ENCODE data around the gene TCP1. TPM values are rescaled to one million over a fixed set of nuclear protein-coding genes. Genes with fewer than 3 reads are reported as not detected.

TCP1 gene
- total RNA-seq, 3 donors from 2014 or later (not counting 1 experiment from before 2014, with no cell fraction given) = 192 to 230 (median 218) TPM

DNA sequence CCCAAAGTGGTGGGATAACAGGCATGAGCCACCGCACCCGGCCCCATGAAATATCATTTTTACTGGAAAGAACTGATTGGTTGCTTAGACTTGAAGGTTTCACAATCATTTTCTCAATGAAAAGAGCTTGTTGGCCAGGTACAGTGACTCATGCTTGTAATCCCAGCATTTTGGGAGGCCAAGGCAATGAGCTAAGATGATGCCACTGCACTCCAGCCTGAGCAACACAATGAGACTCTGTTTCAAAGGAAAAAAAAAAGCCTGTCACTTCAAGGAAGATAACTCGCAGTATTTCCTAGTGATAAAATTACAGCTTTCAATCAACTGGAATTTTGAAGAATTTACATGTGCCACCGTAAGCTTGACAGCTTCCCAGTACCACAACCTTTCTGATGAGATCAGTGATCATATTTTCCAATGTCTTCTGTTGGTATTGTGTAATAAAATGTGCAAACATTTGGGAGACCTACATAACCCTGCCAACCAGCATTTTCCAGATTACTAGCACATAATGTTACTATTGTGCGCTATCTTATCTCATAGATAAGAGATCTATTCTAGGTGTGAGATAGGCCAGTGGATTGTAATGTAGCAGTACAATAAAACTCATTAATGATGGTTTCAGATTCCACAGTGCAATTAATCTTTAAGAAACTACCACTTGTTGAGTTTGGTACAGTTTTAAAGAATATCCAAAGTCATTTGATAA is 17.9 kb upstream of the TCP1 start:
- H3K4me3 ChIP-seq (ENCODE audit: low read length) = no peak overlapping the region
- H3K27ac ChIP-seq (ENCODE audit: low read length) = no peak overlapping the region
- no peak for TF ChIP-seq CTCF (IDR thresholded peaks at IDR 0.05)
- no peaks in the 10 kb centered on the region for H3K27me3 ChIP-seq (ENCODE audit: control insufficient read depth, insufficient read depth, low read length)
- intact Hi-C loops (cut with micrococcal nuclease) = no loop called here
- WGBS (ENCODE audit: insufficient coverage) = 100% methylated on average over 3 of the region's 5 CpGs
- no peak overlapping the region for H3K4me3 Mint-ChIP-seq
- H3K36me3 Mint-ChIP-seq = no peaks in the 10 kb centered on the region
- H3K36me3 ChIP-seq (ENCODE audit: control insufficient read depth, insufficient read depth, low read length) = no peaks in the 10 kb centered on the region
- DNase-seq (no peak), ATAC-seq (no peak)
- H3K4me1 Mint-ChIP-seq = no peaks in the 10 kb centered on the region
- no peaks in the 10 kb centered on the region for H3K27me3 Mint-ChIP-seq (ENCODE audit: low read depth in 2 of 2)
- H3K27ac Mint-ChIP-seq = no peak overlapping the region
- no peaks in the 10 kb centered on the region for H3K9me3 Mint-ChIP-seq
- no peaks in the 10 kb centered on the region for H3K4me1 ChIP-seq (ENCODE audit: control insufficient read depth, insufficient read depth, low read length)
- H3K9me3 ChIP-seq (ENCODE audit: control insufficient read depth, insufficient read depth, low read length) = no peaks in the 10 kb centered on the region

- Histone ChIP-seq H3K4me1 (ENCODE audit: control insufficient read depth, insufficient read depth, low read length) (no peaks in the 10 kb centered on the region), H3K27ac (ENCODE audit: low read length) (no peak overlapping the region), H3K36me3 (ENCODE audit: control insufficient read depth, insufficient read depth, low read length) (no peaks in the 10 kb centered on the region), H3K27me3 (ENCODE audit: control insufficient read depth, insufficient read depth, low read length) (no peaks in the 10 kb centered on the region), H3K4me3 (ENCODE audit: low read length) (no peak overlapping the region), H3K9me3 (ENCODE audit: control insufficient read depth, insufficient read depth, low read length) (no peaks in the 10 kb centered on the region)
- H3K4me1 Mint-ChIP-seq = no peaks in the 10 kb centered on the region
- DNase-seq = no peak
- 88% methylated on average over 9 of the region's 9 CpGs for WGBS (ENCODE audit: insufficient coverage)
- H3K27me3 Mint-ChIP-seq (ENCODE audit: low read depth in 2 of 2) = no peaks in the 10 kb centered on the region
- no peak for TF ChIP-seq CTCF (IDR thresholded peaks at IDR 0.05)
- H3K9me3 Mint-ChIP-seq = no peaks in the 10 kb centered on the region
- intact Hi-C loops (cut with micrococcal nuclease) = no loop called here
- ATAC-seq = no peak
- H3K27ac Mint-ChIP-seq = no peak overlapping the region
- H3K4me3 Mint-ChIP-seq = no peak overlapping the region
- no peaks in the 10 kb centered on the region for H3K36me3 Mint-ChIP-seq
Measured at GRCh38 chr6:159806021-159806458, 16.6 kb upstream of the TCP1 start.

DNA sequence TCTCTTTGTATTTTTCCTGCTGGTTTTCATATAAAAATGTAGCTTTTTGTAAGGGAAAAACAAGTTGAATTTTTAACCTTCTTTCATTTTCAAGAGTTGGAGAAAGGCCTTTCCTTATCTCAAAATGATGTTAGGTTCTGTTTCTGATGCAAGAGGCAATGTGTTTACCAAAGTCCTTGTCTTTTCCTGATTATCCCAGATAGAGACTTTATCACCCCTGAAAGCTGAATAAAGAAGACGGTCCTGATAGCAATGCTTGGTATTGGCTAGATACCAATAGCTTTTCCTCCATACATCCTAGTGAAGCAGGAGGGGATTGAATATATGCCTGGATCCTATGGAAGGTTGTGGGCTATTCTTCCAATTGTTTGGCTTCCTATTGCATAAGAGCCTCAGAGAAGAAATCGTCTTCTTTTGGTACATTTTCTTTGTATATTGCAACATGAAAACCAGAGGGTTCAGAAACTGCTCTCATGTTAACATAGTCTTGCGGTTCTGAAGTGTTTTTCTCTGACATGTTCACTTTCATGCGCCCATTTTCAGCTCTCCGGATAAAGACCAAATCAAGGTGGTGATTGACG is 16.1 kb upstream of the TCP1 start:
- no peak for TF ChIP-seq CTCF (IDR thresholded peaks at IDR 0.05)
- Mint-ChIP-seq H3K27ac (no peak overlapping the region), H3K9me3 (no peaks in the 10 kb centered on the region), H3K4me1 (no peaks in the 10 kb centered on the region), H3K36me3 (no peaks in the 10 kb centered on the region), H3K27me3 (ENCODE audit: low read depth in 2 of 2) (no peaks in the 10 kb centered on the region), H3K4me3 (no peak overlapping the region)
- no peak for ATAC-seq
- H3K4me3 ChIP-seq (ENCODE audit: low read length) = no peak overlapping the region
- no peaks in the 10 kb centered on the region for H3K4me1 ChIP-seq (ENCODE audit: control insufficient read depth, insufficient read depth, low read length)
- H3K27ac ChIP-seq (ENCODE audit: low read length) = no peak overlapping the region
- H3K9me3 ChIP-seq (ENCODE audit: control insufficient read depth, insufficient read depth, low read length) = no peaks in the 10 kb centered on the region
- DNase-seq = no peak
- 94% methylated on average over 5 of the region's 6 CpGs for WGBS (ENCODE audit: insufficient coverage)
- intact Hi-C loops (cut with micrococcal nuclease) = no loop called here
- no peaks in the 10 kb centered on the region for H3K27me3 ChIP-seq (ENCODE audit: control insufficient read depth, insufficient read depth, low read length)
- no peaks in the 10 kb centered on the region for H3K36me3 ChIP-seq (ENCODE audit: control insufficient read depth, insufficient read depth, low read length)
